HG02588 (cell line): ENCODE data around the gene ZNF398.
"Not testable (repeated sequence)": the region's sequence is repeated elsewhere in the genome, so short reads cannot be mapped to it uniquely, and the experiment has no call there.

ENCODE experiments used
- ATAC-seq: cut with Tn5 transposase; IDR thresholded peaks from one replicate; pipeline ENCODE4 v1.9.1; 2021; ENCODE audit warnings: mild to moderate bottlenecking, moderate library complexity; ENCODE audit not compliant: unreplicated experiment

The ZNF398 gene

GRCh38 chr7:149147072-149147751 is at the start of gene ZNF398:
Gene ZNF398 (plus strand): TSS chr7:149147453. CDS start chr7:149147743, 290 bp downstream.
- ATAC-seq, result peak; percentile 73

GRCh38 chr7:149099058-149099457 is 48.2 kb upstream of the ZNF398 start:
- no peak for ATAC-seq

GRCh38 chr7:149100821-149101220 is 46.4 kb upstream of the ZNF398 start:
- ATAC-seq, result no peak

- ATAC-seq, result no peak
Measured at GRCh38 chr7:149102666-149103065, 44.6 kb upstream of the ZNF398 start.

- no peak for ATAC-seq
Measured at GRCh38 chr7:149103424-149103823, 43.8 kb upstream of the ZNF398 start.

GRCh38 chr7:149104214-149104613 is 43.0 kb upstream of the ZNF398 start:
- ATAC-seq, result no peak

- ATAC-seq, result no peak
Measured at GRCh38 chr7:149104749-149105148, 42.5 kb upstream of the ZNF398 start.

- no peak for ATAC-seq
Measured at GRCh38 chr7:149109969-149110368, 37.3 kb upstream of the ZNF398 start.

- no peak for ATAC-seq
Measured at GRCh38 chr7:149125189-149125862, 21.9 kb upstream of the ZNF398 start.

GRCh38 chr7:149125863-149126661 is 21.2 kb upstream of the ZNF398 start, which contains the start of gene ZNF425:
Gene ZNF425 (minus strand): TSS chr7:149126324. CDS start chr7:149126213, 111 bp downstream.
- ATAC-seq, result peak; percentile 85

GRCh38 chr7:149126662-149127266 is 20.5 kb upstream of the ZNF398 start:
- peak; percentile 44 for ATAC-seq

GRCh38 chr7:149130572-149131198 is 16.6 kb upstream of the ZNF398 start:
- no peak for ATAC-seq

- no peak for ATAC-seq
Measured at GRCh38 chr7:149133028-149133710, 14.1 kb upstream of the ZNF398 start.

GRCh38 chr7:149136118-149136517 is 11.1 kb upstream of the ZNF398 start:
- ATAC-seq, result no peak

GRCh38 chr7:149140831-149141230 is 6.4 kb upstream of the ZNF398 start:
- ATAC-seq, result no peak

- ATAC-seq, result no peak
Measured at GRCh38 chr7:149141893-149142292, 5.4 kb upstream of the ZNF398 start.

GRCh38 chr7:149144436-149144922 is 2.8 kb upstream of the ZNF398 start:
- ATAC-seq, result not testable (repeated sequence)

- ATAC-seq, result no peak
Measured at GRCh38 chr7:149145031-149145845, 2.0 kb upstream of the ZNF398 start.
